NOMO-1 treated with DMSO at 0.1 percent for 48 hours (cell line): Measurements from ENCODE around the gene MNT.

Experiments
- DNase-seq: peaks from one replicate; lab custom pipeline; 2025; ENCODE audit not compliant: unreplicated experiment; lab: John Stamatoyannopoulos, UW

The MNT gene

DNA sequence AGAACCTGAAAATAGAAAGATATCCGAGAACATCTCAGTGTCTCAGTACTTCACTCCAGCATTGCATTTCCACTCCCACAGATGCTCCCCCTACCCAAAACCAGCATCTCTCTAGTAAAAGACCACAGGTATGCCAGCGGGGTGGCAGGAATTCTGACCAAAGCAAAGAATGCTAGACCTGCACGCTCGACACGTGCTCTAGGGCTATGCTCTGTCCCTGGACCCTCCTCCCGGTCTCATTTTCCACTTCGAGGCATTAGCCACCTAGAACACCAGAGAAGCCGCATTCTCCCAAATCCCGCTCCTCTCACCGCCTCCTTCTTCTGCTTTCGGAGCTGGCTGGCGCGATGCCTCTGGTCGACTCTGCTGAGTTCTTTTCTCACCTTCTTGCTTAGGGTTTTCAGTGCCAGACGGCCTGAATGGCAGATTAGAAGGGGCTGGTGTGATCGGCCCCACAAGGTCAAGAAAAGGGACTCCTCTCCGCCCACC lies 65.1 kb downstream of the MNT start:
- peak; percentile 14 for DNase-seq
